HepG2 (cell line): ENCODE measurements around the gene LTB4R2. TPM values are rescaled to one million over a fixed set of nuclear protein-coding genes. Genes with fewer than 3 reads are reported as not detected.

Source experiments
- E2F1 ChIP-seq: sonication (generic); formaldehyde crosslinking; IDR thresholded peaks from 2 replicates; pipeline ENCODE4 v1.5.0; 2020; ENCODE audit warnings: missing genetic modification reagents
- FOXO4 ChIP-seq: sonication (generic); formaldehyde crosslinking; conservative IDR thresholded peaks from 2 replicates; pipeline ENCODE4 v1.8.1; 2023; ENCODE audit warnings: missing genetic modification reagents
- GATAD2A ChIP-seq: IDR thresholded peaks from 2 replicates; pipeline ENCODE4 v1.6.1; 2016
- NFAT5 ChIP-seq: sonication (generic); formaldehyde crosslinking; IDR thresholded peaks from 2 replicates; pipeline ENCODE4 v1.4.0; 2020; ENCODE audit warnings: missing genetic modification reagents
- POLR2AphosphoS5 ChIP-seq: IDR thresholded peaks from 2 replicates; pipeline ENCODE4 v1.6.1; 2012; ENCODE audit warnings: low read depth, low read length
- SMYD3 ChIP-seq: sonication (generic); formaldehyde crosslinking; IDR thresholded peaks from 2 replicates; pipeline ENCODE4 v1.8.1; 2023; ENCODE audit warnings: mild to moderate bottlenecking, missing genetic modification reagents
- ZBTB40 ChIP-seq, 2 experiments: fragments of 450-650 bp in 1 of 2; sonication (generic) in 1 of 2; formaldehyde crosslinking in 1 of 2; IDR thresholded peaks; 2 replicates each; pipeline versions ENCODE4 v1.6.1 to v1.8.0; 2016 to 2022; ENCODE audit warnings: antibody characterized with exemption in 1 of 2, mild to moderate bottlenecking in 1 of 2, missing genetic modification reagents in 1 of 2
- ZKSCAN8 ChIP-seq: IDR thresholded peaks from 2 replicates; pipeline ENCODE4 v1.6.1; 2016; ENCODE audit warnings: borderline replicate concordance, missing genetic modification reagents, missing compliant biosample characterization
- ZNF138 ChIP-seq: sonication (generic); formaldehyde crosslinking; IDR thresholded peaks from 2 replicates; pipeline ENCODE4 v1.5.0; 2020; ENCODE audit warnings: mild to moderate bottlenecking, low read depth, missing genetic modification reagents
- ZNF235 ChIP-seq: sonication (generic); formaldehyde crosslinking; IDR thresholded peaks from 2 replicates; pipeline ENCODE4 v1.8.1; 2023; ENCODE audit warnings: mild to moderate bottlenecking, missing genetic modification reagents, borderline replicate concordance
- ZNF788 ChIP-seq: sonication (generic); formaldehyde crosslinking; IDR thresholded peaks from 2 replicates; pipeline ENCODE4 v1.5.0; 2020; ENCODE audit warnings: mild to moderate bottlenecking, missing genetic modification reagents, borderline replicate concordance
- polyA plus RNA-seq, 8 experiments: library from polyadenylated mRNA; depleted of rRNA in 3 of 8; stranded (reverse) in 7 of 8; unstranded in 1 of 8; fragments of >200 nt; fragmentation: Illumina TruSeq in 4 of 8; extraction: Trizol in 4 of 8; gene quantifications; 2 replicates each; pipeline versions ENCODE4 v1.2.1 to v1.2.3, GENCODE V29; 2011 to 2016; ENCODE audit warnings: low read depth in 4 of 8, missing spikeins in 1 of 8, mixed read lengths in 1 of 8; ENCODE audit not compliant: insufficient read depth in 1 of 8
- total RNA-seq, 5 experiments: library from RNA; depleted of rRNA; stranded (reverse); fragments of >200 nt; fragmentation: Illumina TruSeq; extraction: Trizol; gene quantifications; 2 replicates each; pipeline ENCODE4 v1.2.3, GENCODE V29; 2016; ENCODE audit warnings: low read depth in 1 of 5

LTB4R2 gene
- total and polyA plus RNA-seq, 2 of the 13 experiments (the other 11 are each of a cell fraction or from before 2014, with no cell fraction given) = 3.9 to 6.9 TPM

- TF ChIP-seq FOXO4 (CRISPR knock-in tag) (peak; percentile 99; the same call in 1 of the 2 replicates), ZKSCAN8 (CRISPR knock-in tag) (peak; percentile 69; the same call in 1 of the 2 replicates), NFAT5 (CRISPR knock-in tag) (0 out of 2 replicates have a peak, but pooled peaks have one; percentile 4), POLR2AphosphoS5 (no peak), ZNF235 (CRISPR knock-in tag) (peak; percentile 90), GATAD2A (CRISPR knock-in tag) (peak; percentile 77), ZNF138 (peak; percentile 95; the same call in 1 of the 2 replicates), SMYD3 (CRISPR knock-in tag) (no peak), ZNF788 (CRISPR knock-in tag) (peak; percentile 91; the same call in 1 of the 2 replicates), ZBTB40 (IDR thresholded peaks at IDR 0.05) (no peak), ZBTB40 (CRISPR knock-in tag; IDR thresholded peaks at IDR 0.05) (peak; percentile 95), E2F1 (no peak)
These were observed 22.5 kb downstream of the LTB4R2 start (continued) for GRCh38 chr14:24332268-24332993.
